AG04449 (cell line): ENCODE measurements around the gene NPAS1.

ENCODE experiments used
- CTCF ChIA-PET: fragments of 350-600 bp; formaldehyde crosslinking; extraction: SDS; loops from one replicate; lab custom pipeline; 2021; ENCODE audit warnings: antibody characterized with exemption; lab: Yijun Ruan, JAX
- POLR2A ChIA-PET: fragments of 400-600, 350-600 bp; formaldehyde crosslinking; extraction: SDS; loops from one replicate; lab custom pipeline; 2020; ENCODE audit warnings: antibody characterized with exemption, inconsistent platforms; lab: Yijun Ruan, JAX
- DNase-seq: peaks from one replicate; pipeline ENCODE4 v3.0.0-alpha.2; 2010; ENCODE audit warnings: low read depth, low spot score
- H3K4me3 ChIP-seq: 2 replicates; pipeline ENCODE4 v1.5.1; 2011; ENCODE audit warnings: low read depth, mild to moderate bottlenecking, control low read depth, low read length
- TF ChIP-seq, protein P1 (sequence below): IDR thresholded peaks from one replicate; pipeline ENCODE4 v1.5.1; 2011; ENCODE audit warnings: mild to moderate bottlenecking, moderate library complexity, low read length, control low read depth, inconsistent platforms; ENCODE audit not compliant: insufficient read depth; ENCODE audit errors: missing control alignments

The NPAS1 gene

DNA sequence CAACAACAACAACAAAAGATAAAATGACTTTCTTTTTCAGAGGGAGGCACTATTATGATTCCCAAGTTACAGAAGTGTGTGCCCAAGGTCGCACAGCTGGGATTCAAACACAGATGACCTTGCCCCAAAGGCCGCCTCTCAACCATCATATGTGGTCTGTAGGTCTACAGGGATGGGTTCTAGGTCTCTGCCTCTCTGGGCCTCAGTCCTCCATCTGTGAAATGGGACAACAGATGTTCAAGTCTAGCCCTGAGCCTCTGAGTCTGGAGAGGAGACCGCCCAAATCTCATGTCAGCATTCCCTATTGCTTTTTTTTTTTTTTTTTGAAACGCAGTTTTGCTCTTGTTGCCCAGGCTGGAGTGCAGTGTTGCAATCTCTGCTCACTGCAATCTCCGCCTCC, 4.9 kb downstream of the NPAS1 start:
- ChIA-PET POLR2A (no interaction called here), CTCF (interaction anchor here (3.1 to 3.4 kb wide), 2 partner anchors 10 to 12 kb away, joined by 17 to 43 read pairs; no protein-coding TSS in a partner anchor)
- DNase-seq = no peak
- TF ChIP-seq, protein P1, sequence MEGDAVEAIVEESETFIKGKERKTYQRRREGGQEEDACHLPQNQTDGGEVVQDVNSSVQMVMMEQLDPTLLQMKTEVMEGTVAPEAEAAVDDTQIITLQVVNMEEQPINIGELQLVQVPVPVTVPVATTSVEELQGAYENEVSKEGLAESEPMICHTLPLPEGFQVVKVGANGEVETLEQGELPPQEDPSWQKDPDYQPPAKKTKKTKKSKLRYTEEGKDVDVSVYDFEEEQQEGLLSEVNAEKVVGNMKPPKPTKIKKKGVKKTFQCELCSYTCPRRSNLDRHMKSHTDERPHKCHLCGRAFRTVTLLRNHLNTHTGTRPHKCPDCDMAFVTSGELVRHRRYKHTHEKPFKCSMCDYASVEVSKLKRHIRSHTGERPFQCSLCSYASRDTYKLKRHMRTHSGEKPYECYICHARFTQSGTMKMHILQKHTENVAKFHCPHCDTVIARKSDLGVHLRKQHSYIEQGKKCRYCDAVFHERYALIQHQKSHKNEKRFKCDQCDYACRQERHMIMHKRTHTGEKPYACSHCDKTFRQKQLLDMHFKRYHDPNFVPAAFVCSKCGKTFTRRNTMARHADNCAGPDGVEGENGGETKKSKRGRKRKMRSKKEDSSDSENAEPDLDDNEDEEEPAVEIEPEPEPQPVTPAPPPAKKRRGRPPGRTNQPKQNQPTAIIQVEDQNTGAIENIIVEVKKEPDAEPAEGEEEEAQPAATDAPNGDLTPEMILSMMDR = no peak
- H3K4me3 ChIP-seq = no peak overlapping the region

DNA sequence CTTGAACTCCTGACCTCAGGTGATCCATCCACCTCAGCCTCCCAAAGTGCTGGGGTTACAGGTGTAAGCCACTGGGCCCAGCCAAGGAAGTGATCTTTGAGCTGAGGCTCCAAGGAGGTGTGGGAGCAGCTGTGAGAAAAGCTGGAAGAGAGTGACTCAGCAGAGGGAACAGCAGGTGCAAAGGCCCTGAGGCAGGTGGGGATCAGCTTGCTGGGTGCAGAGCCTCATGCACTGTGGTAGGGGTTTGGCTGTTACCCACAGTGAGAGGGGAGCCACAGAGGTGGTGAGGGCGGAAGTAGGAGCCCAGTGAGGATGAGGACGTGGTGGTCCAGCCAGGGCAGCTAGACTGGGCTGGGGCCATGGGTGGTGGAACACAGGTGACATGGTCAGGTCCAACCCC, 6.5 kb downstream of the NPAS1 start:
- no peak overlapping the region for H3K4me3 ChIP-seq
- no peak for DNase-seq
- TF ChIP-seq, protein P1 = no peak
- POLR2A ChIA-PET = no interaction called here
- CTCF ChIA-PET = interaction anchor here (1.8 to 1.9 kb wide), 2 partner anchors 9 to 13 kb away, joined by 8 to 27 read pairs; no protein-coding TSS in a partner anchor

DNA sequence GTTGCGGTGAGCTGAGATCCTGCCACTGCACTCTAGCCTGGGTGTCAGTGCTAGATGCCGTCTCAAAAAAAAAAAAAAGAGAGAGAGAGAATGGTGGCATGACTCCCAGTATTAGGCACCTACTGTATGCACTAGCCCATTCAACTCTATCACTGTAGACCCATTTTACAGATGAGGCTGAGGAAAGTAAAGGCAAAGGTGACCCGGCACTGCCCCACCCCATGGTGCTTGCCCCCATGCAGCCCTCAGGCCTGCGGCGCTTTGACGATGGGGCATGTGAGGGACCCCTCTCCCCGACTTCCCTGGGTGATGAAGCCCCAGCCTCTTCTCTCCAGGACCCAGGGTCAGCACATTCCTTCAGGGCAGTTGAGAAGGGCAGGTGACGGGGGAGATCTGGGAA, 7.3 kb downstream of the NPAS1 start:
- no peak for DNase-seq
- TF ChIP-seq, protein P1 = no peak
- no peak overlapping the region for H3K4me3 ChIP-seq
- CTCF ChIA-PET = interaction anchor here (1.8 to 1.9 kb wide), 2 partner anchors 8 to 14 kb away, joined by 8 to 27 read pairs; no protein-coding TSS in a partner anchor
- POLR2A ChIA-PET = no interaction called here

DNA sequence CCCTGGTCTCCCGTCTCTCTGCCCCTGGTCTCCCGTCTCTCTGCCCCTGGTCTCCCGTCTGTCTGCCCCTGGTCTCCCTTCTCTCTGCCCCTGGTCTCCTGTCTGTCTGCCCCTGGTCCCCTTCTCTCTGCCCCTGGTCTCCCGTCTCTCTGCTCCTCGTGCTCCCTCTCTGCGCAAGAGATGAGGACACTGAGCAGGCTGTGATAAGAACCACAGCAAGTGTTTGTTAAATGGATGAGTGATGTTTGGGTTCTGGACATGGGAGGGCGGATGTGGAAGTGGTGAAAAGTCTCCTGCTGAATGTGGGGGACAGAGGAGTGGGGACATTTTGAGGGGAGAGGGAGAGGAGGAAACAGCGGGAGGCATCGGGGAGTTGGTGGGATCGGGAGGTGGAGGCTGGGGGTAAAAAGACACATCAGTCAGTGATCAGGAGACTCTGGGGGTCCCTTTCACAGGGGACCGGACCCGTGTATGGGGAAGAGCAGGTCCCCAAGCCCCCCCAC, 8.0 kb downstream of the NPAS1 start:
- POLR2A ChIA-PET = no interaction called here
- TF ChIP-seq, protein P1 = no peak
- CTCF ChIA-PET = no interaction called here
- H3K4me3 ChIP-seq = no peak overlapping the region
- no peak for DNase-seq

DNA sequence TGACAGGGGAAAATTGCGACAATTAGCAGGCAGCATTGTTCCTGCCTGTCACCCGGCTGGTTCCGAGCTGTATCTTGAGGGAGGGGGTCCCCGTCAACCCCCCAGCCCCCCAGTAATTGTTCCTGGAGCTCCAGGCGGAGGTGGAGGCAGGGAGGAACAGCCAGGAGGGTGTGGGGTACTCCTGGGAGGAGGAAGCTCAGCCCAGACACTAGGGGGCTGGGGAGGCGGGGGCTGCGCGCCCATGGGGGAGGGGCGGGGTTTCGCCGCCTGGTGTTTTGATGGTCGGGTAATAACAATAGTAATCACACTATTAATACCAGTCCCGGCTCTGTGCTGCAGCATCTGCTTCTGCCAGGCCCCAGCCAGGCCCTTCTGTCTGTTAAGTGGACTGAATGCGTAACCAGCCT, 8.6 kb downstream of the NPAS1 start:
- H3K4me3 ChIP-seq = no peak overlapping the region
- DNase-seq = no peak
- CTCF ChIA-PET = interaction anchor here (0.6 to 4.3 kb wide), 2 partner anchors 8 to 14 kb away, joined by 4 to 31 read pairs; no protein-coding TSS in a partner anchor
- TF ChIP-seq, protein P1 = no peak
- POLR2A ChIA-PET = no interaction called here

DNA sequence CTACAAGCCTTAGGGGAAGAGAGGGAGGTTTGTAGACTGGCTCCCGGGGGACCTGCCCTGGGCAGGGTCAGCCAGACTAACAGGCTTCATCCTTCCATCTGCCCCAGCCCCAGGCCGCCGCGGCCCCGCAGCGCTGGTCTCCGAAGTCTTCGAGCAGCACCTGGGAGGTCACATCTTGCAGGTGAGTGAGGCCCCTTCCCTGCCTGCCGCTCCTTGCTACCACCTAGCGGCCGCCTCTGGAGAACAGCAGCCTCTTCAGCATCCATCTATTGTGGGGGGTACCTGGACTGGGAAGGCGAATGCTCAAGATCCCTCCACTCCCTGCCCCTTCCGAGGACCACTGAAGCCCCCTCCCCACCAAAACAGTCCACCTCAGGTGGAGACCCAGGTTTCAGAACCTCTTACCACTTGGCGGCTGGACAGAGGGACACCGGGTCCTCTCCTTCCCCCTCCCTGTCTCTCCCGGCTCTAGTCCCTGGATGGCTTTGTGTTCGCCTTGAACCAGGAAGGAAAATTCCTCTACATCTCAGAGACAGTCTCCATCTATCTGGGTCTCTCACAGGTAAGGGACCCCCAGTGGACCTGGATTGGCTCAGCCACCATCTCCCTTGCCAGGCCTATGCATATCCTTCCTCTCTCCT, 12.7 kb downstream of the NPAS1 start:
- TF ChIP-seq, protein P1 = peak; percentile 89
- no peak overlapping the region for H3K4me3 ChIP-seq
- POLR2A ChIA-PET = no interaction called here
- CTCF ChIA-PET = interaction anchor here (0.7 to 4.3 kb wide), 3 partner anchors 18 to 173 kb away, joined by 3 to 31 read pairs (median 3); no protein-coding TSS in a partner anchor
- DNase-seq = no peak
